ENCODE data around the gene SFT2D3. TPM values are rescaled to one million over a fixed set of nuclear protein-coding genes. Genes with fewer than 3 reads are reported as not detected.

Gene SFT2D3
- total and polyA plus RNA-seq, 2 of the 8 experiments (the other 6 are each of a cell fraction or from before 2014, with no cell fraction given), result 7.3 to 10.3 TPM

DNA sequence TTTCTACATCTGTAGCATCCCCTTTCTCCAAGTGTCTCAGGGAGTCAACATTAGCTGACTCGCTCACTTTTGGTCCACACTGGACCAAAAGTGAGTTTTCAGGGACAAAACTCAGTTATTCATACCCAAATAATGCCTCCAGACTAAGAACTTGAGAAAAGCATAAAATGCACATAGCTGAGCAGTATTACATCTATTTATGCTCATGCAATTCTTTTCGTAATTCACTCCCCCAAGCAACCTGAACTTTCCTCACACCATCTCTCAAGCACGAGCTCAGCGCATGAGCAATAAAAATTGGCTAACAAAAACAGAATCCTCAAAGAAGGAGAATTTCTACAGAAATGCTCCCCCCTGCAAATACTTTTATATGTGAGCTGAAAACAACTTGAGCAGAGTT is 17.0 kb downstream of the SFT2D3 start (continued):
- TF ChIP-seq, protein P1, sequence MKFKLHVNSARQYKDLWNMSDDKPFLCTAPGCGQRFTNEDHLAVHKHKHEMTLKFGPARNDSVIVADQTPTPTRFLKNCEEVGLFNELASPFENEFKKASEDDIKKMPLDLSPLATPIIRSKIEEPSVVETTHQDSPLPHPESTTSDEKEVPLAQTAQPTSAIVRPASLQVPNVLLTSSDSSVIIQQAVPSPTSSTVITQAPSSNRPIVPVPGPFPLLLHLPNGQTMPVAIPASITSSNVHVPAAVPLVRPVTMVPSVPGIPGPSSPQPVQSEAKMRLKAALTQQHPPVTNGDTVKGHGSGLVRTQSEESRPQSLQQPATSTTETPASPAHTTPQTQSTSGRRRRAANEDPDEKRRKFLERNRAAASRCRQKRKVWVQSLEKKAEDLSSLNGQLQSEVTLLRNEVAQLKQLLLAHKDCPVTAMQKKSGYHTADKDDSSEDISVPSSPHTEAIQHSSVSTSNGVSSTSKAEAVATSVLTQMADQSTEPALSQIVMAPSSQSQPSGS (IDR thresholded peaks at IDR 0.05; ENCODE audit: low read length), result no peak
- no peak for TF ChIP-seq ASH2L (IDR thresholded peaks at IDR 0.05; ENCODE audit: low read length)

All from H1 (cell line).